ENCODE data around the gene ACTL8.

Gene ACTL8

DNA sequence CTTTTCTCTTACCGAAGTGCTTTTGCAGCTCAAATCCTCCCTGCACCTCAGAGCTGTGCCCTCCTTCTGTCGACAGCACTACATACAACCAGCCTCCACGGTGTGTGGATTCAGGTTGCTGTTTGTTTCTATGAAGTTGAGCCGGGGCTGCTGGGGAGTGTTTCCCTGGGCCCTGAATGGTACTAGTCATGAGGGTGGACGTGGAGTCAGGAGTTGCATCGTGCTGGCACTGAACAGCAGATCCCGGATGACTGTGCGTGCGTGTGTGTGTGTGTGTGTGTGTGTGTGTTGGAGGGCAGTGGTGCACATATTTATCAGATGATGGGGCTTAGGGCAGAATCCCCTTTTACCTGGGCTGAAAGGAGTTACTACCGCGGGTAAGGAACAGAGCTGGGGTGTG is 47.0 kb downstream of the ACTL8 start:
- TF ChIP-seq, protein P1, sequence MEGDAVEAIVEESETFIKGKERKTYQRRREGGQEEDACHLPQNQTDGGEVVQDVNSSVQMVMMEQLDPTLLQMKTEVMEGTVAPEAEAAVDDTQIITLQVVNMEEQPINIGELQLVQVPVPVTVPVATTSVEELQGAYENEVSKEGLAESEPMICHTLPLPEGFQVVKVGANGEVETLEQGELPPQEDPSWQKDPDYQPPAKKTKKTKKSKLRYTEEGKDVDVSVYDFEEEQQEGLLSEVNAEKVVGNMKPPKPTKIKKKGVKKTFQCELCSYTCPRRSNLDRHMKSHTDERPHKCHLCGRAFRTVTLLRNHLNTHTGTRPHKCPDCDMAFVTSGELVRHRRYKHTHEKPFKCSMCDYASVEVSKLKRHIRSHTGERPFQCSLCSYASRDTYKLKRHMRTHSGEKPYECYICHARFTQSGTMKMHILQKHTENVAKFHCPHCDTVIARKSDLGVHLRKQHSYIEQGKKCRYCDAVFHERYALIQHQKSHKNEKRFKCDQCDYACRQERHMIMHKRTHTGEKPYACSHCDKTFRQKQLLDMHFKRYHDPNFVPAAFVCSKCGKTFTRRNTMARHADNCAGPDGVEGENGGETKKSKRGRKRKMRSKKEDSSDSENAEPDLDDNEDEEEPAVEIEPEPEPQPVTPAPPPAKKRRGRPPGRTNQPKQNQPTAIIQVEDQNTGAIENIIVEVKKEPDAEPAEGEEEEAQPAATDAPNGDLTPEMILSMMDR (IDR thresholded peaks at IDR 0.05; ENCODE audit: low read depth, low read length, missing control alignments): no peak
- no peak for DNase-seq (ENCODE audit: low read depth)
- no peak overlapping the region for H3K4me3 ChIP-seq (ENCODE audit: low read depth, low read length)
- in situ Hi-C loops (cut with HindIII; ENCODE audit: low sequenced_read_pairs): no loop called here

DNA sequence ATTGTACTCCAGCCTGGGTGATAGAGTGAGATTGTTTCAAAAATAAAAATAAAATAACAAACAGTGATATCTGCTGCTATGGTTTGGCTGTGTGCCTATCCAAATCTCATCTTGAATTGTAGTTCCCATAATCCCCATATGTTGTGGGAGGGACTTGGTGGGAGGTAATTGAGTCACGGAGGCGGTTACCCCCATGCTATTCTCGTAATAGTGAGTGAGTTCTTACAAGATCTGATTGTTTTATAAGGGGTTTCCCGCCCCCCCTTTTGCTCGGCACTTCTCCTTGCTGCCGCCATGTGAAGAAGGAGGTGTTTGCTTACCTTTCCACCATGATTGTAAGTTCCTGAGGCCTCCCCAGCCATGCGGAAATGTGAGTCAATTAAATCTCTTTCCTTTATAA is 47.8 kb downstream of the ACTL8 start:
- in situ Hi-C loops (cut with HindIII; ENCODE audit: low sequenced_read_pairs): no loop called here
- no peak for DNase-seq (ENCODE audit: low read depth)
- TF ChIP-seq, protein P1 (IDR thresholded peaks at IDR 0.05; ENCODE audit: low read depth, low read length, missing control alignments): no peak

DNA sequence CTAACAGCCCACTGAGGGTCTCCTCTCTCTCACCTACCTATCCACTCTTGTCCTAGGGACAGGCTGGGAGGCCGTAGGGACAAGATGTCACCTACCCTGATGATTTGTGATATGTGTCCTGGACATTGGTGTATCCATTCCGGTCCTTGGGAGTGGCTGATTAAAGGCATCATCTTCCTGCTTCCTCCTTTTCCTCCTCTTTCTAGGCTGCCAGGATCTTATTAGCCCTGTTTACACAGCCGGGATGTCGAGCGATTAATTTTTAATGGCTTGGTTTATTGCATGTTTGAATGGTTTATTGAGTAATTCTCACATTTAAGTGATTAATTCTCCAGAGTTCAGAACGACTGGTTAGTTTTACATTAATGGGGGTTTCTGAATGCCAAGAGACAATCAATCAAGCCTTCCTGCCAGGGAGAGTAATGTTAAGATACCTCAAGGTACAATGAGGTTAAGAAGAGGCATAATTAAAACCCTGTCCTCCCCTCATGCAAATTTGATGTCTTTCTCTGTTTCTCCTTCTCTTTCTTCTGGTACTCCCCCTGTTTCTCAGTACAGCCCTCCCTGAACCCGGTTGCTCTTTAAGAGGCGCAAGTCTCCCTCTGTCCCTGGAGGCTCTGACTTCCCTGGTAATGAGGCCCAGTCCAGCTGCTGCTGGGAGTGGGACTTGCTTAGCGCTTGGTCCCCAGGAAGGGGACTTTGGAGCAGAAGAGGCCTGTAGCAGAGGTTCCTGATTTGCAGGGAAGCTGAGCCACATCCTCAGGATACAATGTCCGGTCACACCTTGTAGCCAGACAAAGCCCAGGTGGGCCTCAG is 50.9 kb downstream of the ACTL8 start:
- H3K4me3 ChIP-seq (ENCODE audit: low read depth, low read length): no peak overlapping the region
- in situ Hi-C loops (cut with HindIII; ENCODE audit: low sequenced_read_pairs): no loop called here
- TF ChIP-seq, protein P1 (IDR thresholded peaks at IDR 0.05; ENCODE audit: low read depth, low read length, missing control alignments): no peak
- no peak for DNase-seq (ENCODE audit: low read depth)

More for the DNA sequence above, 47.8 kb downstream of the ACTL8 start:
- H3K4me3 ChIP-seq (ENCODE audit: low read depth, low read length): no peak overlapping the region

DNA sequence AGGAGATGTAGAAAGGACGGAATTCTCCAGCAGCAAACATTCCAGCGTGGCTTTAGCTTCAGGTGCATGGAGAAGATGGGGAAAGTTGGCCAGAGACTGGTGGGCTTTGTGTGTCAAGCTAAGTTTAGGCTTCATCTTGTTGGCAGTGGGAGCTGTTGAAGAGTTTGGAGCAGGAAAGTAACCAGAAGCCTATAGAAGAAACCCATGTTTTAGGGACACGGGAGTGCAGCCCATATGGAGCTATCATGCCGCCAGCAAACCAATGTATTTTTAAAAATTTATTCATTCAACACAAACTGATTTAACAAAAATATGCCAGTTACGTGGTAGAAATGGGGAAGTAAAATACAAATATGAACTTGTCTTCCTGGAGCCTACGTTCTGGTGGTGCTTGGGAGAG is 53.7 kb downstream of the ACTL8 start:
- no peak overlapping the region for H3K4me3 ChIP-seq (ENCODE audit: low read depth, low read length)
- TF ChIP-seq, protein P1 (IDR thresholded peaks at IDR 0.05; ENCODE audit: low read depth, low read length, missing control alignments): no peak
- in situ Hi-C loops (cut with HindIII; ENCODE audit: low sequenced_read_pairs): no loop called here
- DNase-seq (ENCODE audit: low read depth): no peak

DNA sequence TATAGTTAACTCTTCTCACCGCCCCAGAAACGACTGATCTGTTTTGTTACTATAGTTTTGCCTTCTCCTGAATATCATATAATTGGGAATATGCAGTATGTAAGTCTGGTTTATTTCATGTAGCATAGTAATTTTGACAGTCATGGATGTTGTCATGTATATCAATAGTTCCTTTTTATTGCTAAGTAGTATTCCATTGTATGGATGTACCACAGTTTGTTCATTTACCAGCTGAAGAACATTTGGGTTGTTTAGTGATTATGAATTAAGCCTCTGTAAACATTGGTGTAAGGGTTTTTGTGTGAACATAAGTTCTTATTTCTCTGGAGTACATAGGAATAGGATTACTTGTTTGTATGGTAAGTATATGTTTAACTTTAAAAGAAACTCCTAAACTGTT is 55.5 kb downstream of the ACTL8 start:
- TF ChIP-seq, protein P1 (IDR thresholded peaks at IDR 0.05; ENCODE audit: low read depth, low read length, missing control alignments): no peak
- in situ Hi-C loops (cut with HindIII; ENCODE audit: low sequenced_read_pairs): no loop called here
- H3K4me3 ChIP-seq (ENCODE audit: low read depth, low read length): no peak overlapping the region
- no peak for DNase-seq (ENCODE audit: low read depth)

DNA sequence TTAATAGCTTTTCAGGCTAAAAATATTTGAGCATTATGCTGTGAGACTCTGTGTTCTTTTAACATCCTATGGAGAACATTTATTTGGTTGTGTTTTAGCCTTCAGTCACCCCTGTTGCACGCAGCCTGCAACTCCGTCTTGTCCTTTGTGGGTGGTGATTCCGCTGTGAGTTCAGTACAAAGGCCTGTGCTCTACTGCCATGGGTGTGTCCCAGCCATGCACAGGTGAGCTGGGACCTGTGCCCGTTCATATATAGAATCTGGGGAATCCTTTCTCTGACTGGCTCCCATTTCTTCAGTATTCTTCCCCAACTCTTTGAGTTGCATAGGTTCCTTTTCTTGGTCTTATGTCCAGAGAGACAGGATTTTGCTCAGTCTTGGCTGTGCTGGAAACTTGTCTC is 61.4 kb downstream of the ACTL8 start:
- TF ChIP-seq, protein P1 (IDR thresholded peaks at IDR 0.05; ENCODE audit: low read depth, low read length, missing control alignments): no peak
- H3K4me3 ChIP-seq (ENCODE audit: low read depth, low read length): no peak overlapping the region
- in situ Hi-C loops (cut with HindIII; ENCODE audit: low sequenced_read_pairs): no loop called here
- DNase-seq (ENCODE audit: low read depth): no peak

Data from astrocyte of the cerebellum (primary cell).